WTC11 (cell line): ENCODE results near the gene ATR. TPM values are rescaled to one million over a fixed set of nuclear protein-coding genes. Genes with fewer than 3 reads are reported as not detected.

Source experiments
- CREM ChIP-seq: sonication (generic); formaldehyde crosslinking; IDR thresholded peaks from 2 replicates; pipeline ENCODE4 v1.8.1; 2022; ENCODE audit warnings: mild to moderate bottlenecking, missing genetic modification reagents, moderate library complexity
- HMGA2 ChIP-seq: fragments of 250-450 bp; sonication (Bioruptor Pico); IDR thresholded peaks from 2 replicates; pipeline ENCODE4 v1.4.0; 2021; ENCODE audit warnings: mild to moderate bottlenecking, moderate library complexity
- JAZF1 ChIP-seq: fragments of 250-450 bp; sonication (Bioruptor Pico); IDR thresholded peaks from 2 replicates; pipeline ENCODE4 v1.9.0; 2021; ENCODE audit warnings: moderate library complexity, mild to moderate bottlenecking, inconsistent platforms
- JUN ChIP-seq: sonication (generic); formaldehyde crosslinking; IDR thresholded peaks from 2 replicates; pipeline ENCODE4 v1.8.0; 2023; ENCODE audit warnings: mild to moderate bottlenecking, missing genetic modification reagents
- MYBL2 ChIP-seq: sonication (generic); formaldehyde crosslinking; IDR thresholded peaks from 2 replicates; pipeline ENCODE4 v1.8.1; 2023; ENCODE audit warnings: mild to moderate bottlenecking, moderate library complexity, missing genetic modification reagents
- NFATC4 ChIP-seq: fragments of 250-450 bp; sonication (Bioruptor Pico); IDR thresholded peaks from 2 replicates; pipeline ENCODE4 v1.9.0; 2021; ENCODE audit warnings: mild to moderate bottlenecking
- NFE2L1 ChIP-seq: sonication (generic); formaldehyde crosslinking; IDR thresholded peaks from 2 replicates; pipeline ENCODE4 v1.8.1; 2023; ENCODE audit warnings: missing genetic modification reagents
- NR2C2 ChIP-seq: sonication (generic); formaldehyde crosslinking; IDR thresholded peaks from 2 replicates; pipeline ENCODE4 v1.8.0; 2022; ENCODE audit warnings: mild to moderate bottlenecking, missing genetic modification reagents
- PRDM15 ChIP-seq: sonication (generic); formaldehyde crosslinking; IDR thresholded peaks from 2 replicates; pipeline ENCODE4 v1.8.0; 2022; ENCODE audit warnings: missing genetic modification reagents
- SMAD4 ChIP-seq: sonication (generic); formaldehyde crosslinking; IDR thresholded peaks from 2 replicates; pipeline ENCODE4 v1.8.0; 2022; ENCODE audit warnings: mild to moderate bottlenecking, missing genetic modification reagents
- SOX15 ChIP-seq: fragments of 250-450 bp; sonication (Bioruptor Pico); IDR thresholded peaks from 2 replicates; pipeline ENCODE4 v1.9.0; 2021; ENCODE audit warnings: mild to moderate bottlenecking
- TCF7 ChIP-seq: sonication (generic); formaldehyde crosslinking; IDR thresholded peaks from 2 replicates; pipeline ENCODE4 v1.8.0; 2022; ENCODE audit warnings: mild to moderate bottlenecking, low read depth, missing genetic modification reagents, moderate library complexity
- TEAD1 ChIP-seq: sonication (generic); formaldehyde crosslinking; IDR thresholded peaks from 2 replicates; pipeline ENCODE4 v1.8.0; 2022; ENCODE audit warnings: mild to moderate bottlenecking, missing genetic modification reagents
- TP53 ChIP-seq: sonication (generic); formaldehyde crosslinking; IDR thresholded peaks from 2 replicates; pipeline ENCODE4 v1.8.1; 2023; ENCODE audit warnings: mild to moderate bottlenecking, missing genetic modification reagents
- USF2 ChIP-seq: sonication (generic); formaldehyde crosslinking; IDR thresholded peaks from 2 replicates; pipeline ENCODE4 v1.8.1; 2023; ENCODE audit warnings: mild to moderate bottlenecking, missing genetic modification reagents, moderate library complexity
- ZBTB21 ChIP-seq: sonication (generic); formaldehyde crosslinking; IDR thresholded peaks from 2 replicates; pipeline ENCODE4 v1.8.1; 2023; ENCODE audit warnings: mild to moderate bottlenecking, missing genetic modification reagents, borderline replicate concordance
- ZBTB43 ChIP-seq: sonication (generic); formaldehyde crosslinking; IDR thresholded peaks from 2 replicates; pipeline ENCODE4 v1.8.1; 2023; ENCODE audit warnings: mild to moderate bottlenecking, missing genetic modification reagents
- ZNF138 ChIP-seq: sonication (generic); formaldehyde crosslinking; conservative IDR thresholded peaks from 2 replicates; pipeline ENCODE4 v1.8.1; 2022; ENCODE audit warnings: mild to moderate bottlenecking, moderate library complexity, missing genetic modification reagents
- ZNF232 ChIP-seq: sonication (generic); formaldehyde crosslinking; IDR thresholded peaks from 2 replicates; pipeline ENCODE4 v1.8.0; 2022; ENCODE audit warnings: mild to moderate bottlenecking, missing genetic modification reagents
- ZNF281 ChIP-seq: sonication (generic); formaldehyde crosslinking; IDR thresholded peaks from 2 replicates; pipeline ENCODE4 v1.8.0; 2023; ENCODE audit warnings: mild to moderate bottlenecking, missing genetic modification reagents
- ZNF317 ChIP-seq: sonication (generic); formaldehyde crosslinking; IDR thresholded peaks from 2 replicates; pipeline ENCODE4 v1.8.1; 2023; ENCODE audit warnings: low read depth, mild to moderate bottlenecking, moderate library complexity, missing genetic modification reagents, borderline replicate concordance
- ZNF396 ChIP-seq: fragments of 250-450 bp; sonication (Bioruptor Pico); IDR thresholded peaks from 2 replicates; pipeline ENCODE4 v1.8.0; 2021; ENCODE audit warnings: mild to moderate bottlenecking, moderate library complexity, borderline replicate concordance
- ZNF416 ChIP-seq: fragments of 250-450 bp; sonication (Bioruptor Pico); IDR thresholded peaks from 2 replicates; pipeline ENCODE4 v1.9.0; 2021; ENCODE audit warnings: mild to moderate bottlenecking, inconsistent platforms
- ZNF423 ChIP-seq: fragments of 250-450 bp; sonication (Bioruptor Pico); IDR thresholded peaks from 2 replicates; pipeline ENCODE4 v2.1.2; 2022; ENCODE audit warnings: mild to moderate bottlenecking, moderate library complexity
- ZNF671 ChIP-seq: fragments of 250-450 bp; sonication (Bioruptor Pico); IDR thresholded peaks from 2 replicates; pipeline ENCODE4 v1.8.0; 2021; ENCODE audit warnings: mild to moderate bottlenecking
- total RNA-seq: library from RNA; stranded (reverse); gene quantifications from 3 replicates; pipeline ENCODE4 v1.2.3, GENCODE V29; 2021
- TF ChIP-seq, protein P1 (sequence below): sonication (generic); formaldehyde crosslinking; IDR thresholded peaks from 2 replicates; pipeline ENCODE4 v1.8.0; 2022; ENCODE audit warnings: mild to moderate bottlenecking, missing genetic modification reagents
- TF ChIP-seq, protein P2 (sequence below): fragments of 250-450 bp; sonication (Bioruptor Pico); IDR thresholded peaks from 2 replicates; pipeline ENCODE4 v1.9.0; 2021; ENCODE audit warnings: mild to moderate bottlenecking
- TF ChIP-seq, protein P3 (sequence below): fragments of 250-450 bp; sonication (Bioruptor Pico); IDR thresholded peaks from 2 replicates; pipeline ENCODE4 v2.1.2; 2022; ENCODE audit warnings: mild to moderate bottlenecking, moderate library complexity
- TF ChIP-seq, protein P4 (sequence below): sonication (generic); formaldehyde crosslinking; conservative IDR thresholded peaks from 2 replicates; pipeline ENCODE4 v1.8.1; 2022; ENCODE audit warnings: mild to moderate bottlenecking, missing genetic modification reagents

Gene ATR
- total RNA-seq, 1 experiment from 2014 or later = 26.7 TPM

- no peak for TF ChIP-seq ZNF281 (CRISPR knock-in tag)
- TF ChIP-seq SOX15 (CRISPR knock-in tag) = no peak
- TF ChIP-seq PRDM15 (CRISPR knock-in tag) = no peak
- no peak for TF ChIP-seq ZBTB43
- TF ChIP-seq NR2C2 (CRISPR knock-in tag) = no peak
- no peak for TF ChIP-seq SMAD4 (CRISPR knock-in tag)
- TF ChIP-seq, protein P1, sequence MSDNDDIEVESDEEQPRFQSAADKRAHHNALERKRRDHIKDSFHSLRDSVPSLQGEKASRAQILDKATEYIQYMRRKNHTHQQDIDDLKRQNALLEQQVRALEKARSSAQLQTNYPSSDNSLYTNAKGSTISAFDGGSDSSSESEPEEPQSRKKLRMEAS = peak; percentile 66; the same call in 1 of the 2 replicates
- TF ChIP-seq USF2 (CRISPR knock-in tag) = no peak
- TF ChIP-seq ZNF671 (CRISPR knock-in tag) = no peak
- no peak for TF ChIP-seq ZBTB21 (CRISPR knock-in tag)
- no peak for TF ChIP-seq ZNF317 (CRISPR knock-in tag)
- TF ChIP-seq NFATC4 = no peak
- TF ChIP-seq TP53 = no peak
- TF ChIP-seq ZNF423 (CRISPR knock-in tag) = no peak
- TF ChIP-seq ZNF416 (CRISPR knock-in tag) = no peak
- TF ChIP-seq TEAD1 (CRISPR knock-in tag) = peak; percentile 67; the same call in 1 of the 2 replicates
- no peak for TF ChIP-seq JUN
- no peak for TF ChIP-seq ZNF138 (CRISPR knock-in tag)
- TF ChIP-seq MYBL2 = no peak
- no peak for TF ChIP-seq JAZF1 (CRISPR knock-in tag)
- no peak for TF ChIP-seq HMGA2 (CRISPR knock-in tag)
- TF ChIP-seq, protein P2, sequence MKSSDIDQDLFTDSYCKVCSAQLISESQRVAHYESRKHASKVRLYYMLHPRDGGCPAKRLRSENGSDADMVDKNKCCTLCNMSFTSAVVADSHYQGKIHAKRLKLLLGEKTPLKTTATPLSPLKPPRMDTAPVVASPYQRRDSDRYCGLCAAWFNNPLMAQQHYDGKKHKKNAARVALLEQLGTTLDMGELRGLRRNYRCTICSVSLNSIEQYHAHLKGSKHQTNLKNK = no peak
- no peak for TF ChIP-seq ZNF396 (CRISPR knock-in tag)
- no peak for TF ChIP-seq NFE2L1 (CRISPR knock-in tag)
- TF ChIP-seq TCF7 = no peak
- peak; percentile 94 for TF ChIP-seq CREM (CRISPR knock-in tag)
- TF ChIP-seq, protein P3, sequence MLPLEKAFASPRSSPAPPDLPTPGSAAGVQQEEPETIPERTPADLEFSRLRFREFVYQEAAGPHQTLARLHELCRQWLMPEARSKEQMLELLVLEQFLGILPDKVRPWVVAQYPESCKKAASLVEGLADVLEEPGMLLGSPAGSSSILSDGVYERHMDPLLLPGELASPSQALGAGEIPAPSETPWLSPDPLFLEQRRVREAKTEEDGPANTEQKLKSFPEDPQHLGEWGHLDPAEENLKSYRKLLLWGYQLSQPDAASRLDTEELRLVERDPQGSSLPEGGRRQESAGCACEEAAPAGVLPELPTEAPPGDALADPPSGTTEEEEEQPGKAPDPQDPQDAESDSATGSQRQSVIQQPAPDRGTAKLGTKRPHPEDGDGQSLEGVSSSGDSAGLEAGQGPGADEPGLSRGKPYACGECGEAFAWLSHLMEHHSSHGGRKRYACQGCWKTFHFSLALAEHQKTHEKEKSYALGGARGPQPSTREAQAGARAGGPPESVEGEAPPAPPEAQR = no peak
- TF ChIP-seq, protein P4, sequence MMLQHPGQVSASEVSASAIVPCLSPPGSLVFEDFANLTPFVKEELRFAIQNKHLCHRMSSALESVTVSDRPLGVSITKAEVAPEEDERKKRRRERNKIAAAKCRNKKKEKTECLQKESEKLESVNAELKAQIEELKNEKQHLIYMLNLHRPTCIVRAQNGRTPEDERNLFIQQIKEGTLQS (CRISPR knock-in tag) = no peak
- TF ChIP-seq ZNF232 (CRISPR knock-in tag) = no peak
Observed at GRCh38 chr3:142447852-142448823, 130.4 kb downstream of the ATR start, which contains the start of gene XRN1 (continued).
